Measurements from ENCODE around the gene PRSS35. TPM values are rescaled to one million over a fixed set of nuclear protein-coding genes. Genes with fewer than 3 reads are reported as not detected.
"Not testable (repeated sequence)": the region's sequence is repeated elsewhere in the genome, so short reads cannot be mapped to it uniquely, and the experiment has no call there.

The PRSS35 gene
- total RNA-seq, 4 donors from 2014 or later, result 0.13 to 0.17 TPM; not detected in 2

DNA sequence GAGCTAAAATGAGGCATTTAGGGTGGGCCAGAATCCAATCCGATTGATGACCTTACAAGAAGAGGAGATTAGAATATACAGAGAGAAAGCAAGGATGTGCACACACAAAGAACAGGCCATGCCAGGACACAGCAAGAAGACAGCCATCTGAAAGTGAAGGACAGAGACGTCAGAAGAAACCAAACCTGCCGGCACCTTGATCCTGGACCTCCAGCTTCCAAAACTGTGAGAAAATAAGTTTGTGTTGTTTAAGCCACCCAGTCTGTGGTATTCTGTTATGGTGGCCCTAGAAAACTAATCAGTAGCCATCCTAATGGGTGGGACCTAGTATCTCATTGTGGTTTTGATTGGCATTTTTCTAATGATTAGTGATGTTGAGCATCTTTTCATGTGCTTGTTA is 41.7 kb upstream of the PRSS35 start:
- TF ChIP-seq POLR2A (IDR thresholded peaks at IDR 0.05) (no peak), CTCF (IDR thresholded peaks at IDR 0.05) (no peak)
- no peak overlapping the region for H3K4me3 ChIP-seq (ENCODE audit: low read depth, poor library complexity, severe bottlenecking)
- WGBS, 2 donors, result 92 to 94% methylated on average over 3 of the region's 3 CpGs
- DNase-seq (ENCODE audit: low spot score in 2 of 2), result no peak
- intact Hi-C loops (cut with DNase I; ENCODE audit: low total_unique reads), result no loop called here

DNA sequence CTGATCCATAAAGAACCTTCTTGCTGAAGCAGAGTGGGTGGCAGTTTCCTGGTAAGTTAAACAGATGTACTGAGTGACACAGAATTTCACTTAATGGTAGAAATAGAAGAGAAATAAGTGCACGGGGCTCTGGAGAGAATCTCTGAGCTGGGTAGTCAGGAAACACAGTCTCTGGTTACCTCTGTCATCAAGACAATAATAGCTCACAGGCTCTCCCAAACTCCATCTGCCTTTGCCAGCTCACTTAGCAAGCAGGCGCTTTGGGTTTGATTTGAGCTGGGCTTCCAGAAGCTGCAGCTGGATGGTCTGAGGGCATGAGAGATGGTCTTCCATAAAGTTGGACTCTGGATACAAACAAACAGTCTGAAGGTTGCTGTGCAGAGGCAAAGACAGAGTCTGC is 39.6 kb upstream of the PRSS35 start:
- WGBS, 2 donors, result 77 to 80% methylated on average over 2 of the region's 2 CpGs
- no peak for TF ChIP-seq POLR2A (IDR thresholded peaks at IDR 0.05)
- no peak for TF ChIP-seq CTCF (IDR thresholded peaks at IDR 0.05)

GRCh38 chr6:83474309-83474708 is 38.0 kb upstream of the PRSS35 start:
- TF ChIP-seq CTCF (IDR thresholded peaks at IDR 0.05) (no peak), POLR2A (IDR thresholded peaks at IDR 0.05) (no peak)
- intact Hi-C loops (cut with DNase I; ENCODE audit: low total_unique reads), result no loop called here
- DNase-seq (ENCODE audit: low spot score in 2 of 2), result no peak
- no peak overlapping the region for H3K4me3 ChIP-seq (ENCODE audit: low read depth, poor library complexity, severe bottlenecking)
- 51 to 64% methylated on average over 4 of the region's 4 CpGs for WGBS, 2 donors

More for the DNA sequence above, 39.6 kb upstream of the PRSS35 start:
- intact Hi-C loops (cut with DNase I; ENCODE audit: low total_unique reads), result no loop called here
- H3K4me3 ChIP-seq (ENCODE audit: low read depth, poor library complexity, severe bottlenecking), result no peak overlapping the region
- DNase-seq (ENCODE audit: low spot score in 2 of 2), result no peak

GRCh38 chr6:83476971-83477370 is 35.4 kb upstream of the PRSS35 start:
- whole genome bisulfite sequencing, 2 donors, result 90 to 97% methylated on average over 1 of the region's 1 CpG

DNA sequence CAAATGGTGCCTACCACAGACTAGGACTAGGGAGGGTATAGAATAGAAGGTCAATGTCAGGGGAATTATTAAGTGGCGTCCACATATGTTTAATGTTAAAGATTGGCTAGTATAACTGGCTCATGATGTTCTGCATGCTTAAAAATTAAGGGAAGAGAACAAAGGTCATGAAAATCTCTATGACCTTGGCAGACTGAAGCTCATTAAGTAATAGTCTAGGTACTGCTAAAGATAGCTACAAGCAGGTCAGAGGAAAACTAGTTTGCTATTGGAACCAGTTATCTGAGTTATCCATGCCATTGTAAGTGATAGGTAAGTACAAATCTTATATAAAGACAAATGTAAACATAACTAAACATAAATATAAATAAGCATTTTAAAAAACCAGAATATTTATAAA is 32.9 kb upstream of the PRSS35 start:
- no peak for DNase-seq (ENCODE audit: low spot score in 2 of 2)
- no peak overlapping the region for H3K4me3 ChIP-seq (ENCODE audit: low read depth, poor library complexity, severe bottlenecking)
- 63 to 70% methylated on average over 1 of the region's 1 CpG for WGBS, 2 donors
- TF ChIP-seq CTCF (IDR thresholded peaks at IDR 0.05) (no peak), POLR2A (IDR thresholded peaks at IDR 0.05) (no peak)
- intact Hi-C loops (cut with DNase I; ENCODE audit: low total_unique reads), result no loop called here

More at GRCh38 chr6:83476971-83477370, 35.4 kb upstream of the PRSS35 start:
- no peak for DNase-seq (ENCODE audit: low spot score in 2 of 2)
- H3K4me3 ChIP-seq (ENCODE audit: low read depth, poor library complexity, severe bottlenecking), result no peak overlapping the region
- intact Hi-C loops (cut with DNase I; ENCODE audit: low total_unique reads), result no loop called here
- no peak for TF ChIP-seq POLR2A (IDR thresholded peaks at IDR 0.05)
- no peak for TF ChIP-seq CTCF (IDR thresholded peaks at IDR 0.05)

GRCh38 chr6:83480470-83480869 is 31.9 kb upstream of the PRSS35 start:
- intact Hi-C loops (cut with DNase I; ENCODE audit: low total_unique reads), result no loop called here
- no peak for DNase-seq (ENCODE audit: low spot score in 2 of 2)
- no peak for TF ChIP-seq POLR2A (IDR thresholded peaks at IDR 0.05)
- no peak for TF ChIP-seq CTCF (IDR thresholded peaks at IDR 0.05)
- 67 to 75% methylated on average over 1 of the region's 1 CpG for WGBS, 2 donors
- H3K4me3 ChIP-seq (ENCODE audit: low read depth, poor library complexity, severe bottlenecking), result no peak overlapping the region

DNA sequence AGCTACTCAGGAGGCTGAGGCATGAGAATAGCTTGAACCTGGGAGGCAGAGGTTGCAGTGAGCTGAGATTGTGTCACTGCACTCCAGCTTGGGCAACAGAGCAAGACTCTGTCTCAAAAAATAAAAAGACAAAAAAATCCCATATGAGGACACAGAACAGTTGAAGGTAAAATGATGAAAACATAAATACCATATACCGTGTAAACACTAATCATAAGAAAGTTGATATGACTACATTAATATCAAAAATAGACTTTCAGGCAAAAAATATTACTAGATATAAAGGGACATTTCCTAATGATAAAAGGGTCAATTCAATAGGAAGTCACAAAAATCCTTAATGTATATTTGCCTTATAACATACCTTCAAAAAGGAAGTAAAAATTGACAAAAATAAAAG is 30.4 kb upstream of the PRSS35 start:
- 97 to 100% methylated on average over 1 of the region's 1 CpG for WGBS, 2 donors
- intact Hi-C loops (cut with DNase I; ENCODE audit: low total_unique reads); H3K4me3 ChIP-seq (ENCODE audit: low read depth, poor library complexity, severe bottlenecking); DNase-seq (ENCODE audit: low spot score in 2 of 2): not testable (repeated sequence)
